Vagina (tissue), 2 donors: ENCODE measurements around the gene CCDC88C.

Experiments used
- CTCF ChIP-seq, 3 experiments: fragments of 450-650 bp in 2 of 3; fragments of 200-600 bp in 1 of 3; sonication (generic) in 1 of 3; IDR thresholded peaks; one replicate each; pipeline ENCODE4 v1.5.1; 2017 to 2019; ENCODE audit warnings: antibody characterized with exemption in 3 of 3, mild to moderate bottlenecking in 2 of 3, moderate library complexity in 2 of 3
- POLR2AphosphoS5 ChIP-seq, 2 donors: sonication (generic); formaldehyde crosslinking; IDR thresholded peaks; one replicate each; pipeline ENCODE4 v1.9.0; 2017; ENCODE audit warnings: antibody characterized with exemption in 2 of 2, mild to moderate bottlenecking in 2 of 2, low read depth in 1 of 2; ENCODE audit not compliant: insufficient read depth in 1 of 2

DNA sequence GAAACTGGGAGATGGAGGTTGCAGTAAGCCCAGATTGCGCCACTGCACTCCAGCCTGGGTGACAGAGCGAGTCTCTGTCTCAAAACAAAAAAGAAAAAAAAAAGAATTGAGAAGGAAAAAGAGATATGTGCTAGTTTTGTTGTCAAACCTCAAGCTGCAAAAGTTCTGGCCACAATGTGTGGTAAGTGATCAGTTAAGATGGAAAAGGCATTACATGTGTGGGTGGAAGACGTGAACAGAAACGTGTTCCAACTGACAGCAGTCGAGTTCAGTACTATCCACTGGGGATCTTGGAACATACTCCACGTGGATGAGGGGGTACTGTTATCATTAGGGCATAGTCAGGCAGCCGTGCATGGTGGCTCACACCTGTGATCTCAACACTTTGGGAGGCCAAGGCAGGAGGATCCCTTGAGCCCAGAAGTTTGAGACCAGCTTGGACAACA lies 190.4 kb downstream of the CCDC88C start:
- TF ChIP-seq CTCF (IDR thresholded peaks at IDR 0.05) (no peak), POLR2AphosphoS5 (IDR thresholded peaks at IDR 0.05; ENCODE audit: insufficient read depth in 1 of 2, low read depth in 1 of 2) (no peak)
